Brain microvascular endothelial cell (primary cell): ENCODE results near the gene GIPC2.

Source experiments
- DNase-seq: peaks from one replicate; pipeline ENCODE4 v3.0.0-alpha.2; 2020
- H3K27ac ChIP-seq: fragments of 250-450 bp; sonication (Bioruptor Pico); 2 replicates; pipeline ENCODE4 v1.5.1; 2020; ENCODE audit warnings: mild to moderate bottlenecking, moderate library complexity
- H3K27me3 ChIP-seq: fragments of 250-450 bp; sonication (Bioruptor Pico); replicated peaks from 2 replicates; pipeline ENCODE4 v1.5.1; 2020; ENCODE audit warnings: mild to moderate bottlenecking
- H3K36me3 ChIP-seq: fragments of 250-450 bp; sonication (Bioruptor Pico); replicated peaks from 2 replicates; pipeline ENCODE4 v1.5.1; 2020; ENCODE audit warnings: mild to moderate bottlenecking
- H3K4me3 ChIP-seq: 2 replicates; pipeline ENCODE4 v1.5.1; 2011; ENCODE audit warnings: low read depth, mild to moderate bottlenecking, control low read depth, low read length, moderate library complexity
- CTCF ChIP-seq: IDR thresholded peaks from 2 replicates; pipeline ENCODE4 v1.5.1; 2011; ENCODE audit warnings: low read depth, mild to moderate bottlenecking, moderate library complexity, low read length, control low read depth, inconsistent platforms; ENCODE audit errors: missing control alignments
- in situ Hi-C: cut with HindIII; loops from 2 replicates; pipeline ENCODE4 v1.10.0; 2017; ENCODE audit warnings: low sequenced_read_pairs, low pct_ligation_motif_present

The GIPC2 gene

GRCh38 chr1:78089010-78089409 lies 43.2 kb downstream of the GIPC2 start:
- TF ChIP-seq CTCF = no peak
- Histone ChIP-seq H3K4me3 (no peak overlapping the region), H3K36me3 (no peaks in the 10 kb centered on the region), H3K27me3 (no peaks in the 10 kb centered on the region), H3K27ac (no peak overlapping the region)
- in situ Hi-C loops = no loop called here
- no peak for DNase-seq

GRCh38 chr1:78090472-78091133 lies 44.8 kb downstream of the GIPC2 start:
- Histone ChIP-seq H3K27ac (no peak overlapping the region), H3K4me3 (no peak overlapping the region), H3K27me3 (no peaks in the 10 kb centered on the region), H3K36me3 (no peaks in the 10 kb centered on the region)
- in situ Hi-C loops = no loop called here
- TF ChIP-seq CTCF = no peak
- DNase-seq = no peak

GRCh38 chr1:78091215-78091813 lies 45.5 kb downstream of the GIPC2 start:
- H3K4me3 ChIP-seq = no peak overlapping the region
- in situ Hi-C loops = no loop called here
- DNase-seq = no peak
- H3K27ac ChIP-seq = no peak overlapping the region
- H3K36me3 ChIP-seq = no peaks in the 10 kb centered on the region
- no peaks in the 10 kb centered on the region for H3K27me3 ChIP-seq
- TF ChIP-seq CTCF = no peak

- Histone ChIP-seq H3K36me3 (no peaks in the 10 kb centered on the region), H3K27me3 (no peaks in the 10 kb centered on the region), H3K4me3 (no peak overlapping the region), H3K27ac (no peak overlapping the region)
- TF ChIP-seq CTCF = no peak
- in situ Hi-C loops = no loop called here
- DNase-seq = no peak
These were observed 46.1 kb downstream of the GIPC2 start for GRCh38 chr1:78091886-78092285.

- DNase-seq = no peak
- no peaks in the 10 kb centered on the region for H3K27me3 ChIP-seq
- H3K27ac ChIP-seq = no peak overlapping the region
- H3K36me3 ChIP-seq = no peaks in the 10 kb centered on the region
- in situ Hi-C loops = no loop called here
- TF ChIP-seq CTCF = no peak
- no peak overlapping the region for H3K4me3 ChIP-seq
These were observed 46.9 kb downstream of the GIPC2 start for GRCh38 chr1:78092643-78093042.

GRCh38 chr1:78093560-78093959 lies 47.8 kb downstream of the GIPC2 start:
- in situ Hi-C loops = no loop called here
- Histone ChIP-seq H3K27ac (no peak overlapping the region), H3K36me3 (no peaks in the 10 kb centered on the region), H3K27me3 (no peaks in the 10 kb centered on the region), H3K4me3 (no peak overlapping the region)
- DNase-seq = no peak
- TF ChIP-seq CTCF = no peak
